Activated T-cell treated with anti-CD3 and anti-CD28 coated beads for 1 hour (primary cell): Measurements from ENCODE around the gene CRLF2.
"Not testable (repeated sequence)": the region's sequence is repeated elsewhere in the genome, so short reads cannot be mapped to it uniquely, and the experiment has no call there.

Experiments
- DNase-seq: peaks from one replicate; pipeline ENCODE4 v3.0.0-alpha.2; 2020; ENCODE audit warnings: low read depth

CRLF2 gene

DNA sequence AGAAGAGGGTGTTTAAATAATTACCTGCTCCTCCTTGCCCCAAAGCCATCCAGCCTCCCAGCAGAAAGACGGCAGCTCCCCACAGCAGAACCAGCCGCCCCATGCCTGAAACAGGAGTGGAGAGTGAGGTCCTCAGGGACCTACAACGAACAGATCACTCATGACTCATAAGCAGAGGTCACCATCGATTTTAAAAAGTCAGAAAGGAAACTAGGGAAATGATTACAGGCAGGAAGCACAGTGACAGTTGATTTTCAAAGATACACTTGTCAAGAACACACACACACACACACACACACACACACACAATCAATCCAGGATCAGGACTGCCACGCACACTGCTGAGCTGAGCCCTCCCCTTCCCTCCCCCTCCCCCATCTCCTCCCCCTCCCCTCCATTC, at the start of gene CRLF2:
Gene CRLF2, minus strand, starts transcription at position 118 of the 400 bp plus-strand sequence. Its CDS starts 15 bp downstream, at position 103.
- DNase-seq = no peak

DNA sequence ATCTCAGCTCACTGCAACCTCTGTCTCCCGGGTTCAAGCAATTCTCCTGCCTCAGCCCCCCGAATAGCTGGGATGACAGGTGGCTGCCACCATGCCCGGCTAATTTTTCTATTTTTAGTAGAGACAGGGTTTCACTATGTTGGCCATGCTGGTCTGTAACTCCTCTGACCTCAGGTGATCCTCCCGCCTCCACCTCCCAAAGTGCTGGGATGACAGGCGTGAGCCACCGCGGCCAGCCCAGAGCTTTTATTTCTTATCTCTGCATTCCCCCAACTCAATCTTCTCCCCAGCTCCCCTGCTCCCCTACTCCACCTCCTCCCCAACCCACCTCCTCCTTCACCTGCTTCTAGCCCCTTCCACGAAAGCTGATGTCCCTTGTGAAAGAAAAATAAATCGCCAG, 49.3 kb upstream of the CRLF2 start:
- DNase-seq = not testable (repeated sequence)

DNA sequence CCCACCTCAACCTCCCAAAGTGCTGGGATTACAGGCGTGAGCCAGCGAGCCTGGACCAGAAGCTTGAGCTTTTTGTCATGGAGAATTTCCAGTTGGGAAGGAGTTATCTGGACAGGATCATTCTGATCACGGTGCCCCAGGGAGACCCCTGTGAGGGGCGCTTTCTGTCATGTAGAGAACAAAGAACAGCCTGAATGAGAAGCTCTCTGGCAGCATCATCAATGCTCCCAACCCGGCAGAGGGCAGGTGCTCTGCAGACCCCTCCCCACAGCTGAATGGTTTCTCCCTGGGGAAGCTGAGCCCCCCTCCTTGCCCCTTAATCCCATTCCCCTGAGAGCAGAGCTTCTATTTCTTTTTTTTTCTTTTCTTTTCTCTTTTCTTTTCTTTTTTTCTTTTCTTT, 48.8 kb upstream of the CRLF2 start:
- DNase-seq = no peak

GRCh38 chrX:1252861-1253260, 40.4 kb upstream of the CRLF2 start:
- no peak for DNase-seq

- peak; percentile 31 for DNase-seq
These were observed 36.8 kb upstream of the CRLF2 start for GRCh38 chrX:1249101-1249887.

- DNase-seq = no peak
These were observed 36.0 kb upstream of the CRLF2 start for GRCh38 chrX:1248331-1249061.

GRCh38 chrX:1246816-1247215, 34.4 kb upstream of the CRLF2 start:
- DNase-seq = peak; percentile 75

GRCh38 chrX:1244164-1245076, 32.0 kb upstream of the CRLF2 start:
- no peak for DNase-seq

GRCh38 chrX:1242891-1243402, 30.5 kb upstream of the CRLF2 start:
- no peak for DNase-seq

DNA sequence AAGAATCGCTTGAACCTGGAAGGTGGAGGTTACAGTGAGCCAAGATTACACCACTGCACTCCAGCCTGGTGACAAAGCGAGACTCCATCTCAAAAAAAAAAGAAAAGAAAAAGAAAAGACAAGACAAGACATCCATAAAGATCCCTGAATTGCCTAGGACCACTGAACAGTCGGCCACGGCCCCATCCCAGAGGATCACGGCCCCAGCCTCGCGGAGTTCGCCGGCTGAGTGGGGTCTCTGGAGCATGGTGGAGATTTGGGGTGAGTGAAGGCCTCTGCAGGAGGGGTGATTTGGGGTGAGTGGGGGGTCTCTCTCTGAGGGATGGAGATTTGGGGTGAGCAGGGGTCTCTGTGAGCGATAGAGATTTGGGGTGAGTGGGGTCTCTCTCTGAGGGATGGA, 28.1 kb upstream of the CRLF2 start:
- DNase-seq = not testable (repeated sequence)

GRCh38 chrX:1239681-1240142, 27.3 kb upstream of the CRLF2 start:
- DNase-seq = no peak

- DNase-seq = peak; percentile 23
These were observed 19.5 kb upstream of the CRLF2 start for GRCh38 chrX:1231850-1232465.

DNA sequence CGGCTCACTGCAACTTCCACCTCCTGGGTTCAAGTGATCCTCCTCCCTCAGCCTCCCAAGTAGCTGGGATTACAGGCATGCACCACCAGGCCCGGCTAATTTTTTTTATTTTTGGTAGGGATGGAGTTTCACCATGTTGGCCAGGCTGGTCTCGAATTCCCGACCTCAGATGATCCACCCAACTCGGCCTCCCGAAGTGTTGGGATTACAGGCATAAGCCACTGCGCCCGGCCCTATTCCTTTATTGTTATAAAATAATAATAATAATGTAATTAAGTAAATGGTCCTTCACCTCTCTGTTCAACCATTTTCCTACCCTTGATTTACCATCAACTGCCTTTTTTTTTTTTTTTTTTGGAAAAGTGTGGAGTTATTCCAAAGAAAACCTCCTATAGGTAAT, 15.7 kb upstream of the CRLF2 start:
- DNase-seq = not testable (repeated sequence)

DNA sequence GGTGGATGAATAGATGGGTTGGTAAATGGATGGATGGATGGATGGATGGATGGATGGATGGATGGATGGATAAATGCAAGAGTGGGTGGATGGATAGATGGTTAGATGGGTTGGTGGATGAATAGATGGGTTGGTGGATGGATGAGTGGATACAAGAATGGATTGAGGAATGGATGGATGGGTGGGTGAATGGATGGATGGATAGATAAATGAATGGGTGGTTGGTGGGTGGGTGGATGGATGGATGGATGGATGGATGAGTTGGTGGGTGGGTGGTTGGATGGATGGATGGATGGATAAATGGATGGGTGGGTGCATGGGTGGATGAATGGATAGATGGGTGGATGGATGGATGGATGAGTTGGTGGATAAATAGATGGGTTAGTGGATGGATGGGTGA, 13.8 kb upstream of the CRLF2 start:
- DNase-seq = no peak

DNA sequence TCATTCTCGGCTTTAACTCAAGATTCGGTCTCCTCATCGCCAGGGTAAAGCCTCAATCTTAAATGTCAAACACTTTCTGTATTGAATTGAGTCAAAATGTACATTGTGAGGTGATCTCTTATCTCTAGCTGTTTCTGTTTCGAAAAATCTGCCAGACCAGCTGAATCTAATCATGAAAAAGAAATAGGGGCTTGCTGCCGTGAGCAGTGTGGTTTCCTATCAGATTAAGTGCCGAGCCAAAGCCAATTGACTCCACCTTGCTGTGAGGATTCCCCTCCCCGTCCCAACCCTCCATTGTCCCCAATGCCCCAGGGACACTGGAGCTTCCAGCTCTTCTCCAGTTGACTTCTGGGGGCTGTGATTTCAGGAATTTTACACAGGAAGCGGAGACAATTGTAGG, 12.5 kb upstream of the CRLF2 start:
- no peak for DNase-seq

GRCh38 chrX:1223242-1223600, 10.8 kb upstream of the CRLF2 start:
- no peak for DNase-seq

- no peak for DNase-seq
These were observed 10.2 kb upstream of the CRLF2 start for GRCh38 chrX:1222531-1223241.

DNA sequence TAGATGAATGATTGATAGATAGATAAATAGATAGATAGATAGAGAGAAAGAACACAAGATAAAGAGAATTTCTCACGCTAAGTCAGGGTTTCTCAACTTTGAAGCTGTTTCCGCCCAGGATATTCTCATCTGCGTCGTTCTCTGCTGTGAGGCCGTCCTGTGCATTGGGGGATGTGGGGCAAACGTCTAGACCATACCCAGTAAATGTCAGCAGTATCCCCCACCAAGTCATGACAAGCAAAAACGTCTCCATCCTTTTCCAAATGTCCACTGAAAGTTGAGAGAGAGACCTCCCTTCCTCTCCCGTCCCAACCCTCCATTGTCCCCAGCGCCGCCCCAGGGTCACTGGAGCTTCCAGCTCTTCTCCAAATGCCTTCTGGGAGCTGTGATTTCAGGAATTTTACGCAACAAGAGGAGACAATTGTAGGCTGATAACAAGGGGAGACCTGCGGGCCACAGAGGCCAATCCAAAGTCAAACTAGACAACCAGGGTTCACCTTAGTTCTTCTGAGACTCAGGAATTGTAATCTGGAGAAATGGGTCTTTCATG, 8.9 kb upstream of the CRLF2 start:
- no peak for DNase-seq

DNA sequence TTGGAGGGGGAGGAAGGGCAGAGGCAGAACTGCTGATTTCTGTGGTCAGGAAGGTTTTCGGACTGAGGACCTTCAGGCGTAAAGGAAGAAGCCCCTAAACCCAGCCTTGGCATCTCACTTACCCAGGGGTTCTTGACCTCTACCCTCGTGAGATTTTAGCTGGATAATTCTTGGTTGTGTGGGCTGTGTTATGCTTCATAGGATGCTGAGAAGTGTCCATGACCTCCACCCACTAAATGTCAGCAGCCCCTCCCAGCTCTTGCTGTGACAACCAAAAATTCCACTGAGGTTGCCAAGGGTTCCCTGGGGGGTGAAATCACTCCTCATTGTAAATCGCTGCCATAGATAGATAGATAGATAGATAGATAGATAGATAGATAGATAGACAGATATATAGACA, 5.8 kb upstream of the CRLF2 start:
- no peak for DNase-seq

DNA sequence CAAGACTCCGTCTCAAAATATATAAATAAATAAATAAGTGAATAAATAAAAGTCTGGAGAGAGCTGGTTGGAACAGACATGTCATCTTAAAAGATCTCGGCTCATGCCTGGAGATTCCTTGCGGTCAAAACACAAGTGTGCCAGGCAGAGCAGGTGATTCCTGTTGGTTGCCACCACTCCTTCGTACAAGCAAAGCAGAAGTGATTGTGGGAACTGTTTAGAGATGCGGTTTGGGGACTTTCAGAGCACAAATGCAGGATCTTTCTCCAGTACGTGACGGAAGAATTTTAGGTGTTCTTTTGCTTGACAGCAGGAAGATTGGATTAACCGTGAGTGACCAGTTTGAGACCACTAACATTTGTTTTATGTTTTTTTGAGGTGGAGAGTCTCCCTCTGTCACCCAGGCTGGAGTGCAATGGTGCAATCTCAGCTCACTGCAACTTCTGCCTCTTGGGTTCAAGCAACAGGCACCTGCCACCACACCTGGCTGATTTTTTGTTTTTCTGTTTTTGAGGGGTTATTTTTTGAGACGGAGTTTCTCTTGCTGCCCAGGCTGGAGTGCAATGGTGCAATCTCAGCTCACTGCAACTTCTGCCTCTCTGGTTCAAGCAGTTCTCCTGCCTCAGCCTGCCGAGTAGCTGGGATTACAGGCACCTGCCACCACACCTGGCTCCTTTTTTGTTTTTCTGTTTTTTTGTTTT, 2.8 kb upstream of the CRLF2 start:
- no peak for DNase-seq
